ENCODE measurements around the gene SPAG16.

GRCh38 chr2:214410128-214410775 lies 1126.0 kb downstream of the SPAG16 start:
- TF ChIP-seq CTCF (IDR thresholded peaks at IDR 0.05; ENCODE audit: low read length), result no peak
- no peak for TF ChIP-seq EZH2 (IDR thresholded peaks at IDR 0.05; ENCODE audit: borderline replicate concordance, low read length)

Data from OCI-LY1 (cell line).